ENCODE data around the gene CLIC5. TPM values are rescaled to one million over a fixed set of nuclear protein-coding genes. Genes with fewer than 3 reads are reported as not detected.
A peak's percentile ranks its signal among the peaks of the same experiment; 100 is the strongest.

The CLIC5 gene
- total RNA-seq, 4 donors from 2014 or later, result 78.6 to 97.0 (median 91.7) TPM

DNA sequence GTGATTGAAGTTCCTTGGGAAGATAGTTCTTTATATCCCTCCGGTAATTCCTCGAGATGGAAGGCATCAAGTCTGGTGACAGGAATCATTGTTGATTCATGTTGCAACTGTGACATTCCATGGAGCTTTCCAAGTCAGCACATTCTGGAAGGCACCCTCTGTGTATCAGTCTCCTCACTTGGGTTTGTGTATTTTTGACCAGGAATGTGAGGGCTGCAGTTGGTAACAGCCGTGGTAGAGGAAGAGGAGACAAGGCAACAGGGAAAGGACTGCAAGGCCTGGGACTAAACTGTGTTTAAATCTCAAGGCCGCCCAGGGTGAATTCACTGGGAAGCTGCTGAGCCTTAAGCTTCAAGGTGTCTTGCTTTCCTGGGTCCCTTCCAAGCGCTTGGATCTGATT, 99.0 kb downstream of the CLIC5 start:
- Histone ChIP-seq H3K27ac (peak overlapping the region in 3 of 4 donors; percentile 32 to 42 (median 34)), H3K27me3 (no peaks in the 10 kb centered on the region), H3K9me3 (no peaks in the 10 kb centered on the region), H3K36me3 (peaks cover 0 to 22% of the 10 kb centered on the region in 2 donors), H3K4me3 (no peak overlapping the region), H3K4me1 (peaks cover 19 to 21% of the 10 kb centered on the region in 2 donors)
- ATAC-seq (peak; percentile 70 to 73), DNase-seq (no peak)
- intact Hi-C loops (cut with DNase I; ENCODE audit: low total_unique reads) (no loop called here), in situ Hi-C loops (cut with MboI; ENCODE audit: low sequenced_read_pairs in 4 of 4) (loop anchor here in 3 of 4 donors (25.0 kb wide), 3 partner anchors 1254 to 1454 kb away; no protein-coding TSS in a partner anchor)
- no peak for TF ChIP-seq POLR2A (IDR thresholded peaks at IDR 0.05)
- TF ChIP-seq, protein P1, sequence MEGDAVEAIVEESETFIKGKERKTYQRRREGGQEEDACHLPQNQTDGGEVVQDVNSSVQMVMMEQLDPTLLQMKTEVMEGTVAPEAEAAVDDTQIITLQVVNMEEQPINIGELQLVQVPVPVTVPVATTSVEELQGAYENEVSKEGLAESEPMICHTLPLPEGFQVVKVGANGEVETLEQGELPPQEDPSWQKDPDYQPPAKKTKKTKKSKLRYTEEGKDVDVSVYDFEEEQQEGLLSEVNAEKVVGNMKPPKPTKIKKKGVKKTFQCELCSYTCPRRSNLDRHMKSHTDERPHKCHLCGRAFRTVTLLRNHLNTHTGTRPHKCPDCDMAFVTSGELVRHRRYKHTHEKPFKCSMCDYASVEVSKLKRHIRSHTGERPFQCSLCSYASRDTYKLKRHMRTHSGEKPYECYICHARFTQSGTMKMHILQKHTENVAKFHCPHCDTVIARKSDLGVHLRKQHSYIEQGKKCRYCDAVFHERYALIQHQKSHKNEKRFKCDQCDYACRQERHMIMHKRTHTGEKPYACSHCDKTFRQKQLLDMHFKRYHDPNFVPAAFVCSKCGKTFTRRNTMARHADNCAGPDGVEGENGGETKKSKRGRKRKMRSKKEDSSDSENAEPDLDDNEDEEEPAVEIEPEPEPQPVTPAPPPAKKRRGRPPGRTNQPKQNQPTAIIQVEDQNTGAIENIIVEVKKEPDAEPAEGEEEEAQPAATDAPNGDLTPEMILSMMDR (IDR thresholded peaks at IDR 0.05 in 4 of 5, conservative IDR thresholded peaks at IDR 0.05 in 1 of 5), result no peak

DNA sequence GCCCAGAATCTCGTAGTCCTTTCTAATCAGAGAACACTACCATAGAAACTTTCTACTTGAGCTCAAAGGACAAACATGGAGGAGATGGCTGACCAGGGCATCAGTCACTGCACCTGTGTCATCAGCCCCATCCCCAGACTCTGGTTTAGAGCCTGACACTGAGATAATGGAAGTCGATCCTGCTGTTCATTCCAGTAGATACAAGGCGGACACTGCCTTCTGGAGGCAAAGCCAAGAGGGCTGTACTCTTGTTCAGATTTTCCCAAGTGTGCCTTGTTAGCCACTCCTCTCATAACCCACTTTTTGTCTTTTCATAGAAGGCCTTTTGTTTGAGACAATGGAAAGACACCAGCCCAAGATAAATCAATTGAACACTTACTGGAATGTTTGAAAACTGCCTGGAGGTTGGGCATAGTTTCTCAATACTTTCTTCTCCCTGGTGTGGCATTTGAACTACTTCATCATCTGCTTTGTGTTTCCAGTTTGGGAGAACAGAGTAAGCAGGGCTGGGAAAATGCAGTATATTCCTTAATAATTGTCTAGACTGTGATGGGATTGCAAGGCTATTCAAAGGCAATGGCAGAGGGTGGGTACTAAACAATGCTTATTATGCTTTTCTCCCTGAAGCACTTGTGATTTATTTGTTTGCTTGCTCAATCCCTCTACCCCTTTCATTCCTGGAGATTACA, 99.7 kb downstream of the CLIC5 start:
- no peak overlapping the region for H3K4me3 ChIP-seq
- no peaks in the 10 kb centered on the region for H3K9me3 ChIP-seq
- DNase-seq (no peak), ATAC-seq (no peak)
- H3K27ac ChIP-seq, result no peak overlapping the region
- peaks cover 0 to 30% of the 10 kb centered on the region in 2 donors for H3K36me3 ChIP-seq
- H3K27me3 ChIP-seq, result no peaks in the 10 kb centered on the region
- no peak for TF ChIP-seq POLR2A (IDR thresholded peaks at IDR 0.05)
- TF ChIP-seq, protein P1 (IDR thresholded peaks at IDR 0.05 in 4 of 5, conservative IDR thresholded peaks at IDR 0.05 in 1 of 5), result no peak
- in situ Hi-C loops (cut with MboI; ENCODE audit: low sequenced_read_pairs in 4 of 4), result loop anchor here in 3 of 4 donors (25.0 kb wide), 3 partner anchors 1254 to 1454 kb away; no protein-coding TSS in a partner anchor
- H3K4me1 ChIP-seq, result peaks cover 18 to 21% of the 10 kb centered on the region in 2 donors
- intact Hi-C loops (cut with DNase I; ENCODE audit: low total_unique reads), result no loop called here

DNA sequence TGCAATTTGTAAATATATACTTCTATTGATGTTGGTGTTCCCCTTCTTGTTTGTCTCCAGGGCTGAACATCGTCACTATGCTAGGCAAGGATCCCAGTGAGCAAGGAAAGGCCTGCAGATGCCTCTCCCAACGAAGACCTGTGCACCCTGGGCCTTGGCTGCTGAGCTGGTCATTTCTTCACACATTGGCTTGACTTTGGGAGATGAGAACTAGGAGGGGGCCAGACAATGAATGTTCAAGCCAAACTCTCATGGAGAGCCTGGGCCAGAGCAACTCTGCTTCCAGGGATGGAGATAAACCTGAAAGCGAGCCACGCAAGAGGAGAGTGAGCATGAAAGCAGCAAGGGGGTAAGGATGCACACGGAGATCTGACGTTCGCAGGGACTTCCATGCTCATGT, 104.0 kb downstream of the CLIC5 start:
- ATAC-seq (no peak), DNase-seq (no peak)
- Histone ChIP-seq H3K4me3 (no peak overlapping the region), H3K27ac (no peak overlapping the region), H3K9me3 (no peaks in the 10 kb centered on the region), H3K36me3 (peaks cover 0 to 35% of the 10 kb centered on the region in 2 donors), H3K27me3 (no peaks in the 10 kb centered on the region), H3K4me1 (peaks cover 4 to 5% of the 10 kb centered on the region in 2 donors)
- intact Hi-C loops (cut with DNase I; ENCODE audit: low total_unique reads), result no loop called here
- TF ChIP-seq POLR2A (IDR thresholded peaks at IDR 0.05), result no peak
- TF ChIP-seq, protein P1 (IDR thresholded peaks at IDR 0.05 in 4 of 5, conservative IDR thresholded peaks at IDR 0.05 in 1 of 5), result no peak
- in situ Hi-C loops (cut with MboI; ENCODE audit: low sequenced_read_pairs in 4 of 4), result loop anchor here in 3 of 4 donors (25.0 kb wide), 3 partner anchors 1249 to 1449 kb away; no protein-coding TSS in a partner anchor

DNA sequence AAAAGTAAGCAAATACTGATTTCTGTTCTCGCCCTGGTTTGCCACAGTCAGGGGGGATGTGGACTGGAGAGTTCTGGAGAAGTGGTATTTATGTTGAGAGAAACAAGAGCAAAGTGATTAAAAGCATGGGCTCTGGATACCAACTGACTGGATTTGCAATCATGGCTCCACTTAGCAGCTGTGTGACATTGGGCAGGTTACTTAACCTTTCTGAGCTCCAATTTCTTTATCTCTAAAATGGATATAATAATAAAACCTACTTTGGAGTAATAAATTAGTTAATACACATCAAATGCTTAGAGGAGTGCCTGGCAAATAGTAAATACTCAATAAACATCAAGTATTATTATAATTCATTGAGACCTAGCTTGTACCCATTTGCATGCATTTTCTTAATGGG, 111.7 kb downstream of the CLIC5 start:
- in situ Hi-C loops (cut with MboI; ENCODE audit: low sequenced_read_pairs in 4 of 4), result loop anchor here in 3 of 4 donors (25.0 kb wide), 3 partner anchors 1242 to 1442 kb away; no protein-coding TSS in a partner anchor
- TF ChIP-seq, protein P1 (IDR thresholded peaks at IDR 0.05 in 4 of 5, conservative IDR thresholded peaks at IDR 0.05 in 1 of 5), result no peak
- TF ChIP-seq POLR2A (IDR thresholded peaks at IDR 0.05), result no peak
- no peak for ATAC-seq
- H3K36me3 ChIP-seq, result peaks cover 0 to 3% of the 10 kb centered on the region in 2 donors
- no peak overlapping the region for H3K4me3 ChIP-seq
- no peaks in the 10 kb centered on the region for H3K9me3 ChIP-seq
- H3K27ac ChIP-seq, result no peak overlapping the region
- DNase-seq, result no peak
- intact Hi-C loops (cut with DNase I; ENCODE audit: low total_unique reads), result no loop called here
- peaks cover 39% of the 10 kb centered on the region in 2 donors for H3K4me1 ChIP-seq
- no peaks in the 10 kb centered on the region for H3K27me3 ChIP-seq
